Measurements from ENCODE around the gene ABCA3. TPM values are rescaled to one million over a fixed set of nuclear protein-coding genes. Genes with fewer than 3 reads are reported as not detected.
A peak's percentile ranks its signal among the peaks of the same experiment; 100 is the strongest.
"Not testable (repeated sequence)": the region's sequence is repeated elsewhere in the genome, so short reads cannot be mapped to it uniquely, and the experiment has no call there.

ABCA3 gene
- total RNA-seq (7.5 TPM), polyA plus RNA-seq (ENCODE audit: insufficient read depth in 1 of 8, insufficient read length in 8 of 8, low replicate concordance in 1 of 8) (10 to 100 TPM; 11.5 to 17.6 (median 15.9) TPM)
- long read RNA-seq, donor 1: 0 reads
- long read RNA-seq, donor 2: 0 reads
- long read RNA-seq, donor 3, partial matches to known transcripts: 16 of 16 reads
- long read RNA-seq, donor 3, other reads (novel, unspliced or antisense): 0 of 16 reads
- long read RNA-seq, donor 4, partial matches to known transcripts: 9 of 9 reads
- long read RNA-seq, donor 4, other reads (novel, unspliced or antisense): 0 of 9 reads
- long read RNA-seq, donor 5: 0 reads
- long read RNA-seq, donor 6, partial matches to known transcripts: 13 of 13 reads
- long read RNA-seq, donor 6, other reads (novel, unspliced or antisense): 0 of 13 reads
- long read RNA-seq, donor 7, partial matches to known transcripts: 0 of 1 reads
- long read RNA-seq, donor 7, other reads (novel, unspliced or antisense): 0 of 1 reads
- long read RNA-seq, donor 8: 0 reads
- long read RNA-seq, donor 9: 0 reads
- long read RNA-seq, donor 10: 0 reads
- long read RNA-seq, donor 11, partial matches to known transcripts: 9 of 9 reads
- long read RNA-seq, donor 11, other reads (novel, unspliced or antisense): 0 of 9 reads

- 6% methylated on average over 97 of the region's 110 CpGs for WGBS (ENCODE audit: insufficient coverage)
- Histone ChIP-seq H3K27ac (ENCODE audit: low read length) (no peak within 1 kb of the TSS), H3K4me1 (ENCODE audit: control insufficient read depth, insufficient read depth, low read length) (peaks cover 10% of the 10 kb centered on the region), H3K36me3 (ENCODE audit: control insufficient read depth, insufficient read depth, low read length) (peaks cover 4% of the 10 kb centered on the region), H3K4me3 (ENCODE audit: low read length) (peak within 1 kb of the TSS; percentile 64), H3K27me3 (ENCODE audit: control insufficient read depth, insufficient read depth, low read length) (peaks cover 48% of the 10 kb centered on the region), H3K9me3 (replicated peaks; ENCODE audit: control insufficient read depth, low read depth, low read length) (no peaks in the 10 kb centered on the region)
- DNase-seq: peak; percentile 97
Observed at GRCh38 chr16:2340564-2341455, at the start of gene ABCA3. Gene ABCA3, minus strand, starts transcription at chr16:2340728. Its CDS starts 14,262 bp downstream, at chr16:2326466.

GRCh38 chr16:2388875-2389433 is 48.4 kb upstream of the ABCA3 start:
- Histone ChIP-seq H3K4me3 (ENCODE audit: low read length) (no peak overlapping the region), H3K27ac (ENCODE audit: low read length) (no peak overlapping the region), H3K9me3 (replicated peaks; ENCODE audit: control insufficient read depth, low read depth, low read length) (peaks cover 8% of the 10 kb centered on the region), H3K4me1 (ENCODE audit: control insufficient read depth, insufficient read depth, low read length) (no peaks in the 10 kb centered on the region), H3K27me3 (ENCODE audit: control insufficient read depth, insufficient read depth, low read length) (peaks cover 5% of the 10 kb centered on the region), H3K36me3 (ENCODE audit: control insufficient read depth, insufficient read depth, low read length) (no peaks in the 10 kb centered on the region)
- no CpG with 5 or more reads among the region's 2 CpGs for WGBS (ENCODE audit: insufficient coverage)
- no peak for DNase-seq

GRCh38 chr16:2388139-2388874 is 47.8 kb upstream of the ABCA3 start:
- Histone ChIP-seq H3K27ac (ENCODE audit: low read length) (no peak overlapping the region), H3K27me3 (ENCODE audit: control insufficient read depth, insufficient read depth, low read length) (peaks cover 5% of the 10 kb centered on the region), H3K36me3 (ENCODE audit: control insufficient read depth, insufficient read depth, low read length) (no peaks in the 10 kb centered on the region), H3K9me3 (replicated peaks; ENCODE audit: control insufficient read depth, low read depth, low read length) (peaks cover 8% of the 10 kb centered on the region), H3K4me1 (ENCODE audit: control insufficient read depth, insufficient read depth, low read length) (no peaks in the 10 kb centered on the region), H3K4me3 (ENCODE audit: low read length) (no peak overlapping the region)
- WGBS (ENCODE audit: insufficient coverage): 79% methylated on average over 2 of the region's 3 CpGs
- no peak for DNase-seq

- H3K9me3 ChIP-seq (replicated peaks; ENCODE audit: control insufficient read depth, low read depth, low read length): peaks cover 8% of the 10 kb centered on the region
- WGBS (ENCODE audit: insufficient coverage): 61% methylated on average over 2 of the region's 3 CpGs
- H3K4me1 ChIP-seq (ENCODE audit: control insufficient read depth, insufficient read depth, low read length): no peaks in the 10 kb centered on the region
Observed at GRCh38 chr16:2386990-2387389, 46.5 kb upstream of the ABCA3 start.

GRCh38 chr16:2385982-2386381 is 45.5 kb upstream of the ABCA3 start:
- not testable (repeated sequence) for H3K27me3 ChIP-seq (ENCODE audit: control insufficient read depth, insufficient read depth, low read length); H3K36me3 ChIP-seq (ENCODE audit: control insufficient read depth, insufficient read depth, low read length); H3K9me3 ChIP-seq (replicated peaks; ENCODE audit: control insufficient read depth, low read depth, low read length); H3K4me1 ChIP-seq (ENCODE audit: control insufficient read depth, insufficient read depth, low read length); DNase-seq; H3K4me3 ChIP-seq (ENCODE audit: low read length); H3K27ac ChIP-seq (ENCODE audit: low read length)
- WGBS (ENCODE audit: insufficient coverage): 75% methylated on average over 15 of the region's 19 CpGs

More at GRCh38 chr16:2386990-2387389, 46.5 kb upstream of the ABCA3 start:
- DNase-seq: no peak
- H3K27me3 ChIP-seq (ENCODE audit: control insufficient read depth, insufficient read depth, low read length): peaks cover 5% of the 10 kb centered on the region
- no peak overlapping the region for H3K27ac ChIP-seq (ENCODE audit: low read length)
- no peak overlapping the region for H3K4me3 ChIP-seq (ENCODE audit: low read length)
- H3K36me3 ChIP-seq (ENCODE audit: control insufficient read depth, insufficient read depth, low read length): no peaks in the 10 kb centered on the region

- DNase-seq: peak; percentile 21
- peaks cover 5% of the 10 kb centered on the region for H3K27me3 ChIP-seq (ENCODE audit: control insufficient read depth, insufficient read depth, low read length)
- H3K9me3 ChIP-seq (replicated peaks; ENCODE audit: control insufficient read depth, low read depth, low read length): peaks cover 8% of the 10 kb centered on the region
- H3K4me3 ChIP-seq (ENCODE audit: low read length): no peak overlapping the region
- no peaks in the 10 kb centered on the region for H3K36me3 ChIP-seq (ENCODE audit: control insufficient read depth, insufficient read depth, low read length)
- WGBS (ENCODE audit: insufficient coverage): 40% methylated on average over 2 of the region's 3 CpGs
- no peaks in the 10 kb centered on the region for H3K4me1 ChIP-seq (ENCODE audit: control insufficient read depth, insufficient read depth, low read length)
- no peak overlapping the region for H3K27ac ChIP-seq (ENCODE audit: low read length)
Observed at GRCh38 chr16:2385190-2385836, 44.8 kb upstream of the ABCA3 start.

- Histone ChIP-seq H3K36me3 (ENCODE audit: control insufficient read depth, insufficient read depth, low read length) (no peaks in the 10 kb centered on the region), H3K27me3 (ENCODE audit: control insufficient read depth, insufficient read depth, low read length) (peaks cover 5% of the 10 kb centered on the region), H3K27ac (ENCODE audit: low read length) (no peak overlapping the region), H3K4me3 (ENCODE audit: low read length) (no peak overlapping the region), H3K9me3 (replicated peaks; ENCODE audit: control insufficient read depth, low read depth, low read length) (peaks cover 8% of the 10 kb centered on the region), H3K4me1 (ENCODE audit: control insufficient read depth, insufficient read depth, low read length) (no peaks in the 10 kb centered on the region)
- DNase-seq: peak; percentile 63
- no CpG with 5 or more reads among the region's 2 CpGs for WGBS (ENCODE audit: insufficient coverage)
Observed at GRCh38 chr16:2384426-2384825, 43.9 kb upstream of the ABCA3 start.

GRCh38 chr16:2383501-2383900 is 43.0 kb upstream of the ABCA3 start:
- H3K4me1 ChIP-seq (ENCODE audit: control insufficient read depth, insufficient read depth, low read length): no peaks in the 10 kb centered on the region
- no peak overlapping the region for H3K4me3 ChIP-seq (ENCODE audit: low read length)
- H3K27me3 ChIP-seq (ENCODE audit: control insufficient read depth, insufficient read depth, low read length): peaks cover under 1% of the 10 kb centered on the region
- no peaks in the 10 kb centered on the region for H3K36me3 ChIP-seq (ENCODE audit: control insufficient read depth, insufficient read depth, low read length)
- H3K9me3 ChIP-seq (replicated peaks; ENCODE audit: control insufficient read depth, low read depth, low read length): peaks cover 2% of the 10 kb centered on the region
- DNase-seq: no peak
- H3K27ac ChIP-seq (ENCODE audit: low read length): no peak overlapping the region
- WGBS (ENCODE audit: insufficient coverage): no CpG with 5 or more reads among the region's 1 CpG

GRCh38 chr16:2374644-2375043 is 34.1 kb upstream of the ABCA3 start:
- no peak for DNase-seq
- H3K27ac ChIP-seq (ENCODE audit: low read length): no peak overlapping the region

More at GRCh38 chr16:2374644-2375043, 34.1 kb upstream of the ABCA3 start:
- no peaks in the 10 kb centered on the region for H3K9me3 ChIP-seq (replicated peaks; ENCODE audit: control insufficient read depth, low read depth, low read length)
- peaks cover 6% of the 10 kb centered on the region for H3K4me1 ChIP-seq (ENCODE audit: control insufficient read depth, insufficient read depth, low read length)
- WGBS (ENCODE audit: insufficient coverage): no CpG with 5 or more reads among the region's 3 CpGs
- no peaks in the 10 kb centered on the region for H3K36me3 ChIP-seq (ENCODE audit: control insufficient read depth, insufficient read depth, low read length)
- H3K4me3 ChIP-seq (ENCODE audit: low read length): no peak overlapping the region
- peaks cover 4% of the 10 kb centered on the region for H3K27me3 ChIP-seq (ENCODE audit: control insufficient read depth, insufficient read depth, low read length)

Measured in muscle of leg (tissue), 16 donors.